Caki2 (cell line): ENCODE data around the gene DICER1. TPM values are rescaled to one million over a fixed set of nuclear protein-coding genes. Genes with fewer than 3 reads are reported as not detected.
"Not testable (repeated sequence)": the region's sequence is repeated elsewhere in the genome, so short reads cannot be mapped to it uniquely, and the experiment has no call there.

Experiments
- DNase-seq: peaks from one replicate; pipeline ENCODE4 v3.0.0-alpha.2; 2015; ENCODE audit warnings: low read depth
- in situ Hi-C: cut with HindIII; loops from 2 replicates; pipeline ENCODE4 v1.10.0; 2016; ENCODE audit warnings: low sequenced_read_pairs, low pct_unique_long_range_greater_than_20kb, mixed read lengths
- total RNA-seq: library from RNA; depleted of rRNA; stranded (reverse); fragments of >200 nt; shearing (Covaris generic); gene quantifications from 2 replicates; pipeline ENCODE4 v1.2.3, GENCODE V29; 2014; ENCODE audit warnings: low replicate concordance

DICER1 gene
- total RNA-seq, 1 experiment from 2014 or later: 11.6 TPM

- no peak for DNase-seq
- in situ Hi-C loops: no loop called here
These were observed 32.2 kb upstream of the DICER1 start for GRCh38 chr14:95189367-95190132.

GRCh38 chr14:95188380-95188779 is 31.1 kb upstream of the DICER1 start:
- no peak for DNase-seq
- in situ Hi-C loops: no loop called here

- in situ Hi-C loops: no loop called here
- no peak for DNase-seq
These were observed 28.6 kb upstream of the DICER1 start for GRCh38 chr14:95185767-95186392.

GRCh38 chr14:95185033-95185766 is 27.9 kb upstream of the DICER1 start:
- in situ Hi-C loops: no loop called here
- DNase-seq: no peak

GRCh38 chr14:95184413-95184790 is 27.1 kb upstream of the DICER1 start:
- in situ Hi-C loops: no loop called here
- no peak for DNase-seq

GRCh38 chr14:95183532-95184412 is 26.4 kb upstream of the DICER1 start:
- in situ Hi-C loops: no loop called here
- DNase-seq: no peak

GRCh38 chr14:95183082-95183481 is 25.8 kb upstream of the DICER1 start:
- DNase-seq: no peak

GRCh38 chr14:95182379-95182778 is 25.1 kb upstream of the DICER1 start:
- DNase-seq: no peak
- in situ Hi-C loops: no loop called here

More at GRCh38 chr14:95183082-95183481, 25.8 kb upstream of the DICER1 start:
- in situ Hi-C loops: no loop called here

GRCh38 chr14:95180966-95181741 is 23.8 kb upstream of the DICER1 start:
- in situ Hi-C loops: no loop called here
- no peak for DNase-seq

GRCh38 chr14:95175670-95176069 is 18.3 kb upstream of the DICER1 start:
- in situ Hi-C loops, DNase-seq: not testable (repeated sequence)

- no peak for DNase-seq
- in situ Hi-C loops: no loop called here
These were observed 17.0 kb upstream of the DICER1 start for GRCh38 chr14:95174184-95174792.

GRCh38 chr14:95173518-95173917 is 16.2 kb upstream of the DICER1 start:
- DNase-seq: no peak
- in situ Hi-C loops: no loop called here

GRCh38 chr14:95167177-95167576 is 9.8 kb upstream of the DICER1 start:
- DNase-seq: no peak
- in situ Hi-C loops: no loop called here

GRCh38 chr14:95165517-95165916 is 8.2 kb upstream of the DICER1 start:
- in situ Hi-C loops: no loop called here
- DNase-seq: no peak

- in situ Hi-C loops: no loop called here
- DNase-seq: no peak
These were observed 7.2 kb upstream of the DICER1 start for GRCh38 chr14:95164506-95164905.

GRCh38 chr14:95163666-95164065 is 6.3 kb upstream of the DICER1 start:
- DNase-seq: no peak
- in situ Hi-C loops: no loop called here

GRCh38 chr14:95163132-95163531 is 5.8 kb upstream of the DICER1 start:
- in situ Hi-C loops: no loop called here
- no peak for DNase-seq
